HFFc6 (cell line): ENCODE measurements around the gene CMSS1. TPM values are rescaled to one million over a fixed set of nuclear protein-coding genes. Genes with fewer than 3 reads are reported as not detected.

Source experiments
- DNase-seq: peaks from one replicate; pipeline ENCODE4 v3.0.0-alpha.2; 2018
- H3K27ac Mint-ChIP-seq: 2 replicates; pipeline ENCODE4 v1.8.0; 2020; ENCODE audit warnings: mild to moderate bottlenecking, mixed read lengths
- H3K27me3 Mint-ChIP-seq: 2 replicates; pipeline ENCODE4 v1.8.0; 2021; ENCODE audit warnings: mild to moderate bottlenecking, moderate library complexity, mixed read lengths; ENCODE audit not compliant: insufficient read depth
- H3K36me3 Mint-ChIP-seq: 2 replicates; pipeline ENCODE4 v1.8.0; 2021; ENCODE audit warnings: low read depth, mixed read lengths
- H3K4me1 Mint-ChIP-seq: 2 replicates; pipeline ENCODE4 v1.8.0; 2020; ENCODE audit warnings: low read depth, mixed read lengths
- H3K4me3 Mint-ChIP-seq: 2 replicates; pipeline ENCODE4 v1.8.0; 2020; ENCODE audit warnings: mild to moderate bottlenecking, moderate library complexity, mixed read lengths
- H3K9me3 Mint-ChIP-seq: 2 replicates; pipeline ENCODE4 v1.8.0; 2020; ENCODE audit warnings: mild to moderate bottlenecking, mixed read lengths
- total RNA-seq, 6 experiments: library from RNA; stranded (reverse); fragmentation: NEBNext Ultra II Directional; extraction: Animal tissue kit (Norgen Biotek cat#: 25700); gene quantifications; 2 replicates in 1 of 6; 3 replicates in 5 of 6; pipeline ENCODE4 v1.2.3, GENCODE V29; 2021
- TF ChIP-seq, protein P1 (sequence below): fragments of 200-600 bp; sonication (generic); IDR thresholded peaks from 2 replicates; pipeline ENCODE4 v1.5.0; 2021; ENCODE audit warnings: antibody characterized with exemption, mild to moderate bottlenecking

Gene CMSS1
- total RNA-seq, 6 experiments from 2014 or later = 27.8 to 47.0 (median 38.1) TPM

- TF ChIP-seq, protein P1, sequence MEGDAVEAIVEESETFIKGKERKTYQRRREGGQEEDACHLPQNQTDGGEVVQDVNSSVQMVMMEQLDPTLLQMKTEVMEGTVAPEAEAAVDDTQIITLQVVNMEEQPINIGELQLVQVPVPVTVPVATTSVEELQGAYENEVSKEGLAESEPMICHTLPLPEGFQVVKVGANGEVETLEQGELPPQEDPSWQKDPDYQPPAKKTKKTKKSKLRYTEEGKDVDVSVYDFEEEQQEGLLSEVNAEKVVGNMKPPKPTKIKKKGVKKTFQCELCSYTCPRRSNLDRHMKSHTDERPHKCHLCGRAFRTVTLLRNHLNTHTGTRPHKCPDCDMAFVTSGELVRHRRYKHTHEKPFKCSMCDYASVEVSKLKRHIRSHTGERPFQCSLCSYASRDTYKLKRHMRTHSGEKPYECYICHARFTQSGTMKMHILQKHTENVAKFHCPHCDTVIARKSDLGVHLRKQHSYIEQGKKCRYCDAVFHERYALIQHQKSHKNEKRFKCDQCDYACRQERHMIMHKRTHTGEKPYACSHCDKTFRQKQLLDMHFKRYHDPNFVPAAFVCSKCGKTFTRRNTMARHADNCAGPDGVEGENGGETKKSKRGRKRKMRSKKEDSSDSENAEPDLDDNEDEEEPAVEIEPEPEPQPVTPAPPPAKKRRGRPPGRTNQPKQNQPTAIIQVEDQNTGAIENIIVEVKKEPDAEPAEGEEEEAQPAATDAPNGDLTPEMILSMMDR = no peak
- H3K4me1 Mint-ChIP-seq = peaks cover 41% of the 10 kb centered on the region
- H3K9me3 Mint-ChIP-seq = no peaks in the 10 kb centered on the region
- peaks cover 23% of the 10 kb centered on the region for H3K36me3 Mint-ChIP-seq
- no peaks in the 10 kb centered on the region; the same call in 1 of the 2 replicates for H3K27me3 Mint-ChIP-seq
- H3K27ac Mint-ChIP-seq = peak overlapping the region; percentile 92
- H3K4me3 Mint-ChIP-seq = peak overlapping the region; percentile 35
- DNase-seq = peak; percentile 89
Measured at GRCh38 chr3:99878005-99878404, 60.3 kb downstream of the CMSS1 start.

DNA sequence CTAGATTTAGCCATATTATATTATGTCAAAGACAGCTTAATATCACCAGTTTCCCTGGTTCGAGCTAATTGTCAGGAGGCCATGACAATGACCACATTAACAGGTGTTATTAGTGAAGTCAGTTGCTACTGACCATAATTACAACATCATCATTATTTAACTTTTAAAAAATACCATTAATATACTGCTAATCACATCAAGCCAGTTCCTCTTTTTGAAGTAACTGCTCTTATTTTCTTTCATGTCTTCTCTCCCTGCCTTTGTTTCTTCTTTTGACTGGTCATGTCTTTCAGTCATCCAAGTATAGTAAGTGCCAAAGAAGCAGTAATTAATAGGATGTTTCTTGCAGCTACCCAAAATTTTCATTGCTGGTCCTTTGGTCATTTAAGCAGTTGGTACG, 61.6 kb downstream of the CMSS1 start:
- H3K9me3 Mint-ChIP-seq = no peaks in the 10 kb centered on the region
- peaks cover 13% of the 10 kb centered on the region for H3K36me3 Mint-ChIP-seq
- no peak for DNase-seq
- no peak overlapping the region for H3K4me3 Mint-ChIP-seq
- H3K27ac Mint-ChIP-seq = no peak overlapping the region
- H3K4me1 Mint-ChIP-seq = peaks cover 29% of the 10 kb centered on the region
- no peaks in the 10 kb centered on the region; the same call in 1 of the 2 replicates for H3K27me3 Mint-ChIP-seq
- TF ChIP-seq, protein P1 = no peak

DNA sequence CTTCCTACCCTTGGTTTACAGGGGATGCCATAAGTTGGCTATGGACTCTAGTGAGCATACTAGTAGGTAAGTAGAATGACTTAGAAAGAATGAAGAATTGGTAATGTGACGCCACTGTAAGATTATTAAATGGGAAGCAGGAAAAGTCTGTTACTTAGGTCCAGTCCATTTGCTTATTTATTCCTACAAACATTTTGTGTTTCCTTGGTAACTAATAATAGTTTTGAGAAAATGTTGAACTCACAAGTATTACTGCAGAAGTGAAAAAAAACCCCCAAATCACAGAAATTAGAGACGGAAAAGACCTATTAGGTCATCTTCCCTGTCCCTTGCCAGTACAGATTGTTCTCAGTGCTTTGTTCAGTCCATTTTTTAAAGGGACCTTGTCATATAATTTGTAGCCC, 63.5 kb downstream of the CMSS1 start:
- Mint-ChIP-seq H3K4me3 (no peak overlapping the region), H3K9me3 (no peaks in the 10 kb centered on the region), H3K27me3 (no peaks in the 10 kb centered on the region; the same call in 1 of the 2 replicates), H3K4me1 (peaks cover 36% of the 10 kb centered on the region), H3K27ac (no peak overlapping the region), H3K36me3 (peaks cover 4% of the 10 kb centered on the region; the same call in 1 of the 2 replicates)
- TF ChIP-seq, protein P1 = no peak
- no peak for DNase-seq

- Mint-ChIP-seq H3K27me3 (no peaks in the 10 kb centered on the region; the same call in none of the 2 replicates), H3K4me3 (no peak overlapping the region), H3K36me3 (peaks cover 5% of the 10 kb centered on the region; the same call in 1 of the 2 replicates), H3K4me1 (peaks cover 23% of the 10 kb centered on the region), H3K27ac (no peak overlapping the region), H3K9me3 (no peaks in the 10 kb centered on the region)
- TF ChIP-seq, protein P1 = no peak
- DNase-seq = no peak
Measured at GRCh38 chr3:99882436-99883137, 64.9 kb downstream of the CMSS1 start.

- DNase-seq = no peak
- Mint-ChIP-seq H3K36me3 (peaks cover 5% of the 10 kb centered on the region; the same call in 1 of the 2 replicates), H3K4me1 (peaks cover 18% of the 10 kb centered on the region), H3K27ac (no peak overlapping the region), H3K9me3 (no peaks in the 10 kb centered on the region), H3K27me3 (no peaks in the 10 kb centered on the region; the same call in none of the 2 replicates), H3K4me3 (no peak overlapping the region)
- TF ChIP-seq, protein P1 = no peak
Measured at GRCh38 chr3:99883138-99883461, 65.4 kb downstream of the CMSS1 start.
